ENCODE data around the gene RPUSD1.
A peak's percentile ranks its signal among the peaks of the same experiment; 100 is the strongest.
"Not testable (repeated sequence)": the region's sequence is repeated elsewhere in the genome, so short reads cannot be mapped to it uniquely, and the experiment has no call there.

Gene RPUSD1

GRCh38 chr16:781346-782010, 6.7 kb downstream of the RPUSD1 start:
- no peak for DNase-seq

DNA sequence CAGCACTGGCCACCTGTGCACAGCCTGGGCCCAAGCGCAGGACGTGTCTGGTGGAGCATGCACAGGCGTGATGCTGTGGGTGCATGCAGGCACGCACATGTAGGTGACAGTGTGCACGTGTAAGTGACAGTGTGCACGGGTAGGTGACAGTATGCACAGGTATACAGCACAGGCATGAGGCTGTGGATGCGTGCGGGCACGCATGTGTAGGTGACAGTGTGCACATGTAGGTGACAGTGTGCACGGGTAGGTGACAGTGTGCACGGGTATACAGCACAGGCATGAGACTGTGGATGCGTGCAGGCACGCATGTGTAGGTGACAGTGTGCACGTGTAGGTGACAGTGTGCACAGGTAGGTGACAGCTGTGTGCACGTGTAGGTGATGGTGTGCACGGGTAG, 7.9 kb downstream of the RPUSD1 start:
- DNase-seq, result no peak

DNA sequence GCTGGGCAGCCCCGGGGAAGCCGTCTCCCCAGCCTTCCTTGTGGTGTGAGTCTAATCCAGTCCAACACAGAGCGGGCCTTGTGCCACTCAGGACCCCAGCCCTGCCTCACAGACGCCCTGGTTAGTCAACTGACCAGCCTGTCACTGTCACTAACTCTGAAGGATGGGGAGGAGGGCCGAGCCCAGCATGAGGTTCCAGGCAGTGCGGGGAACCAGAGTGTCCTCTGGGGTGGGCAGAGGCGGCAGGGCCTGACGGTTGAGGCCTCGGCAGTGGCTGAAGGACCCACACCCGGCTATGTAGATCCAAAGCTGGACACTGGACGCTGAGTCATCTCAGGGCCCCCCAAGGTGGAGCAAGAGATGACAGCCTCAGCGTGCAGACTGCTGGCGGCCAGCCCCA, 8.6 kb downstream of the RPUSD1 start:
- no peak for DNase-seq

GRCh38 chr16:778909-779527, 9.2 kb downstream of the RPUSD1 start:
- no peak for DNase-seq

GRCh38 chr16:778447-778846, 9.7 kb downstream of the RPUSD1 start:
- DNase-seq, result no peak

DNA sequence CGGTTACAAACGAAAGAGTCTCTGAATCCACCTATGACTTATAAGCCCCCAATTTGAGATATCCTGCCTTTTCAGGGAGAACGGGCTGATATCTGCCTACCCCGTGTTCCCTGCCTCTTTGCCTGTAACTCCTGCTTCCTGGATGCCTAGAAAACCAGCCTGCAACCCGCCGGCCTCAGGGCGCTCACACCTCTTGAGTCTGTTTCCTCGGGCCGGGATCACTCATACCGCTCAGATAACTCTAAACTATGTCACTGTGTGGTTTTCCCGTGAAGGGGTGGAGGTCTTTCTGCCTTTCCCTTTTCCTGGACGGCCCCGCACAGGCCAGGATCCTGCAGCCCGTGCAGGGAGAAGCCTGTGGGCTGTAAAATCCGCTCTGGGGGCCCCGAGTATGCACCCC, 10.4 kb downstream of the RPUSD1 start:
- DNase-seq, result no peak

DNA sequence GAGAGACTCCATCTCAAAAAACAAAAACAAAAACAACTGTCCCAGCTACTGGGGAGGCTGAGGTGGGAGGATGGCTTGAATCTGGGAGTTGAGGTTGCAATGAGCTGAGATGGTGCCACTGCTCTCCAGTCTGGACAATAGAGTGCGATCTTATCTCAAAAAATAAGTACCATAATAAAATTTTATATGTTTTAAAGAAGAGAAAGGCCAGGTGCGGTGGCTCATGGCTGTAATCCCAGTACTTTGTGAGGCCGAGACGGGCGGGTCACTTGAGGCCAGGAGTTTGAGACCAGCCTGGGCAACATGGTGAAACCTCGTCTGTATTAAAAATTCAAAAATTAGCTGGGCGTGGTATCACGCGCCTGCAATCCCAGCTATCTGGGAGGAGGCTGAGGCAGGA, 11.4 kb downstream of the RPUSD1 start:
- no peak for DNase-seq

DNA sequence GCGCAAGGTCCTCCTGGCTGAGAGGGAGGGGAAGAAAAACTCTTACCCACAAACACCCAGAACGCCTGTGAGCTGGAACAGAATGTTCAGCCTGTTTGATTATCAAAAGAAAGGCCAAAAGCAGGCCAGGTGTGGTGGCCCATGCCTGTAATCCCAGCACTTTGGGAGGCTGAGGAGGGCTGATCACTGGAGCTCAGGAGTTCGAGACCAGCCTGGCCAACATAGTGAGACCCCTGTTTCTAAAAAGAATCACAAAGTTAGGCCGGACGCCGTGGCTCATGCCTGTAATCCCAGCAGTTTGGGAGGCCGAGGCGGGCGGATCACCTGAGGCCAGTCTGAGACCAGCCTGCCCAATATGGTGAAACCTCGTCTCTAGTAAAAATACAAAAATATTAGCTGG, 11.9 kb downstream of the RPUSD1 start:
- DNase-seq, result not testable (repeated sequence)

DNA sequence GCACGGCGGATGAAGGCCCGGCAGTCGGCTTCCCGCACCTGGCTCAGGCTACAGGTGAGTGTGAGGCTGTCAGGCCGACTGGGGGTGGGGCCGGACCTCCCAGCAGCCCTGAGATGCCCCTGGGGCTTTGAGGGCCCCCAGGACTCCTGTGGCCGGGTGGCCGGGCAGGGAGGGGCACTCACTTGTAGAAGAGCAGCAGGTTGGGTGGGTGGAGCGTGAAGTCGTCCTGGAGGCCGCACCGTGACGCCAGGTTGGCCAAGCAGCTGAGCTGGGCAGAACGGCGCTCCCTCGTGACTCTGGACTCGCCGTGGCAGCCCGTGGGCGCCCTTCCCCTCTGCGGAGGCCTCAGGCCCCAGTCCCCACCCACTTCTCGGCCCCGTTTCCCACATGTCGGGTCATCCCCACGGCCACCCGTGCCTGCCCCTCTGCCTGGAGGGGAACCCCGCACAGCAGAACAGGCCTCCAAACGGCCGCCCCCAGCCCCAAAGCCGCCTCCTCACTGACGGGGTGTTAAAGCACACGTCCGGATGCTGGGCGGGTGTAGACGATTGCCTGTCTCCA, 12.9 kb downstream of the RPUSD1 start:
- peak; percentile 58 for DNase-seq

DNA sequence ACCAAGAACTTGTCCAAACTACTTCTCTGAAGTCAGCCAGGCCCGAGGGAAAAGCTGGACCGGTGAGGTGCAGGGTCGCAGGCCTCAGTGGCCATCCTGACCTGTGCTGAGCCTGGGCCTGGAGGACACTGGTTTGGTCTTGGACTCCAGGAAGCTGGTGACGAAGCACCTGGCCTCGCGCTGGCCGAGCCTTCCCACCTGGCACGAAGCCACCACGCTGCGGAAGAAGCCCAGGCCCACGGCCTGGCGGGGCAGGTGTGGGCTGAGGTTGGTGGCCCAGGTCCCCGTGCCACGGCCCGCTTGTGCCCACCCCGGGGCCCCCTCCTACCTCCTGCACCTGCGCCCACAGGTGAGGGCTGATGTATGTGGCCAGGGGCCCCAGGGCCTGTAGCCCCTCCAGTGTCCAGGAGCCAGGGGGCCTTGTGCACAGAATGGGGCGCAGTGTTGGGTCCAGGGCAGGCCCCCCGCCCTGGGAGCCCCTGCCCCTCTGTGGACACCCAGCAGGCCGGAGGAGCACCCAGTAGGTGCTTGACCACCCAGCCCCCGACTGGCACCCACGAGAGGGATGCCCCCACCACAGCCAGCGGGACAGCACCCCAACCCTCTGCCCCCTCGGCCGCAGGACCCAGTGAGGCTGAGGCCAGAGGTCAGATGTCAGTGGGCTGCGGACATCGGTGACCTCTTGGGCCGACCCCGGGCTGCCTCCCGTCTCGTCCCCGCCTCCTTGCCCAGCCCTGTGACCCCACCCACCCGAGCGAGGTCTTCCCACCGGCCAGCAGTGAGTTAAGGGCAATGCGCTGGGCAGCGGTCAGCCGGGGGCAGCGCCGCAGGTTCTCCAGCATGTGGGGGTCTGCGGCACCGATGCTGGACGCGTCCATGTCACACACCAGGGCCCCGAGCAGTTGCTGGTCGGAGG, 13.8 kb downstream of the RPUSD1 start:
- peak; percentile 32 for DNase-seq

GRCh38 chr16:772959-773358, 15.2 kb downstream of the RPUSD1 start:
- peak; percentile 79 for DNase-seq

DNA sequence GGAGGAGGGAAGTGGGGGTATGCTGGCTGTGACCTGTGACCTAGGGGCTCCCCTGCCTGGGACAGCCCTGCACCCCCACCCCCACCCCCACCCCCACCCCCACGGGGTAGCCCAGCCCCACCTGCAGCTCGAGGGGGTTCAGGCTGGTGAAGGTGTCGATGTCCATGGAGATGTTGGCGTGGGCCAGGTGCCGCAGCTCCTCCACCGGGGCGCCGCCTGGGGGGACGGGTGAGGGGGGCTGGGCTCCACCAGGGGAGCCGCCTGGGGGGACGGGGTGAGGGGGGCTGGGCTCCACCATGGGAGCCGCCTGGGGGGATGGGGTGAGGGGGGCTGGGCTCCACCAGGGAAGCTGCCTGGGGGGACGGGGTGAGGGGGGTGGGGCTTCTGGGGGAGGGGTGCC, 17.8 kb downstream of the RPUSD1 start:
- no peak for DNase-seq

DNA sequence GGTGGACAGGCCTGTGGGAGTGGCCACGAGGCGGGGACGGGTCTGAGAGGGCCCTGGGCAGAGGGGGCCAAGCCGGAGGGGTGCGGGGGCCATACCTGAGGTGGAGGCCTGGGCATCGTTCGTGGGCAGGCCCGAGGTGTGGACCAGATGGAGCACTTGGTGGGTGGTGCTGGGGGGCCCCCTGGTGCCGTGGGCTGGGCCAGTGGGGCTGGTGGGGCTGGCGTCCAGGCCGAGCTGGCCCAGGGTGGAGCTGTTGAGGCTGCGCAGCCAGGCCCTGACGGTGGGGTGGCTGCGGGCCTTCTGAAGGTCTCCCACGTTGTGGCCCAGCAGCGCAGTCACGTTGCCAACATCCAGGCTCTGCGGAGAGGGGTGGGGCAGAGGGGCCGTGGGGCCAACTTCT, 18.2 kb downstream of the RPUSD1 start:
- no peak for DNase-seq

- DNase-seq, result no peak
These were observed 18.9 kb downstream of the RPUSD1 start for GRCh38 chr16:769184-769784.

GRCh38 chr16:768428-768827, 19.8 kb downstream of the RPUSD1 start:
- no peak for DNase-seq

DNA sequence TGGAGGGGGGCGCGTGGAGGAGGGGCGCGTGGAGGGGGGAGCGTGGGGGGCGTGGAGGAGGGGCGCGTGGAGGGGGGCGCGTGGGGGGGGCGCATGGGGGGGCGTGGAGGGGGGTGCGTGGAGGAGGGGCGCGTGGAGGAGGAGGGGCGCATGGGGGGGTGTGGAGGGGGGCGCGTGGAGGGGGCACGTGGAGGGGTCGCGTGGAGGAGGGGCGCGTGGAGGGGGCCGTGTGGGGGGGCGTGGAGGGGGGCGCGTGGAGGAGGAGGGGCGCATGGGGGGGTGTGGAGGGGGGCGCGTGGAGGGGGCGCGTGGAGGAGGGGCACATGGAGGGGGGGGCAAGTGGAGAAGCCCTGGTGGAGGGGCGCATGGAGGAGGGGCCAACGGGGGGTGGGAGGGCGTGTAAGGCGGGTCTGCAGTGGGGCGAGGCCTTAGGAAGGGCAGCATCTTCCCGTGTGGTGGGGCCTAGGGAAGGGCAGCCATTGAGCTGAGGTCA, 20.4 kb downstream of the RPUSD1 start:
- no peak for DNase-seq

- DNase-seq, result no peak
These were observed 21.2 kb downstream of the RPUSD1 start for GRCh38 chr16:766820-767640.

DNA sequence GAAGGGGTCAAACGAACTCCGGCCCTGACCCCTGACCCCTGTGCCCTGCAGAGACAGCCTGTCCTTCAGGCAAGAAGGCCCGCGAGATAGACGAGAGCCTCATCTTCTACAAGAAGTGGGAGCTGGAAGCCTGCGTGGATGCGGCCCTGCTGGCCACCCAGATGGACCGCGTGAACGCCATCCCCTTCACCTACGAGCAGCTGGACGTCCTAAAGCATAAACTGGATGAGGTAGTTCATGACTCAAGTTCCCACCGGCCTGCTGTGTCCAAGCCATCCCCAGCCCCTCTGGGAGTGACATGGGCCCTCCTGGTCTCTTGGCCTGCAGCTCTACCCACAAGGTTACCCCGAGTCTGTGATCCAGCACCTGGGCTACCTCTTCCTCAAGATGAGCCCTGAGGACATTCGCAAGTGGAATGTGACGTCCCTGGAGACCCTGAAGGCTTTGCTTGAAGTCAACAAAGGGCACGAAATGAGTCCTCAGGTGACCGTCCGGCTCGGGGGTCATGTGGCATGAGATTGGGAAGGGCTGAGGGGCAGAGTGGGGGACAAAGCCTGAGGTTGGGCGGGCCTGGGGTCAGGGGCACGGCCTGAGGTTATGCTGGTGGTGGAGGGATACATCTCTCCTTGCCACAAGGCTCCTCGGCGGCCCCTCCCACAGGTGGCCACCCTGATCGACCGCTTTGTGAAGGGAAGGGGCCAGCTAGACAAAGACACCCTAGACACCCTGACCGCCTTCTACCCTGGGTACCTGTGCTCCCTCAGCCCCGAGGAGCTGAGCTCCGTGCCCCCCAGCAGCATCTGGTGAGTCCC, 22.0 kb downstream of the RPUSD1 start:
- DNase-seq, result no peak

DNA sequence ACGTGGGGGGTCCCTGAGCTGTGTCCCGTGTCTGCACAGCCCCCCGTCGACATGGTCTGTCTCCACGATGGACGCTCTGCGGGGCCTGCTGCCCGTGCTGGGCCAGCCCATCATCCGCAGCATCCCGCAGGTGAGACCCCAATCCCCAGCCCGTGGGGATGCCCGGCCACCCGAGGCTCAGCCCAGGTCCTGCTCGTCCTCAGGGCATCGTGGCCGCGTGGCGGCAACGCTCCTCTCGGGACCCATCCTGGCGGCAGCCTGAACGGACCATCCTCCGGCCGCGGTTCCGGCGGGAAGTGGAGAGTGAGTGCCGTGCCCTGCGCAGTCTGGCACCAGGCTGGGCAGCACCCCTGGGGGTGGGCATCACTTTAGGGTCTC, 22.7 kb downstream of the RPUSD1 start:
- DNase-seq, result no peak

- no peak for DNase-seq
These were observed 23.2 kb downstream of the RPUSD1 start for GRCh38 chr16:764848-765487.

Data from NCI-H146 (cell line).